IPS-15b (cell line): ENCODE results near the gene TXLNG.
"Not testable (repeated sequence)": the region's sequence is repeated elsewhere in the genome, so short reads cannot be mapped to it uniquely, and the experiment has no call there.

ENCODE experiments used
- H3K27me3 ChIP-seq: one replicate; pipeline ENCODE4 v1.6.1; 2013; ENCODE audit warnings: low read length; ENCODE audit not compliant: control insufficient read depth, insufficient read depth
- H3K36me3 ChIP-seq: one replicate; pipeline ENCODE4 v1.6.1; 2013; ENCODE audit warnings: low read length; ENCODE audit not compliant: control insufficient read depth, insufficient read depth
- H3K4me1 ChIP-seq: one replicate; pipeline ENCODE4 v1.6.1; 2013; ENCODE audit warnings: mild to moderate bottlenecking, low read length; ENCODE audit not compliant: control insufficient read depth, insufficient read depth
- H3K4me3 ChIP-seq: one replicate; pipeline ENCODE4 v1.5.1; 2013; ENCODE audit warnings: low read depth, low read length
- H3K9ac ChIP-seq: one replicate; pipeline ENCODE4 v1.6.1; 2013; ENCODE audit warnings: low read depth, mild to moderate bottlenecking, low read length
- H3K9me3 ChIP-seq: one replicate; pipeline ENCODE4 v1.6.1; 2013; ENCODE audit warnings: mild to moderate bottlenecking, low read length; ENCODE audit not compliant: control insufficient read depth, insufficient read depth

TXLNG gene

GRCh38 chrX:16786139-16786790 is at the start of gene TXLNG:
Gene TXLNG, plus strand, starts transcription at chrX:16786466. Its CDS starts 22 bp downstream, at chrX:16786488.
- Histone ChIP-seq H3K4me3 (peak within 1 kb of the TSS; percentile 85), H3K36me3 (peaks cover 10% of the 10 kb centered on the region), H3K4me1 (no peaks in the 10 kb centered on the region), H3K9me3 (no peaks in the 10 kb centered on the region), H3K27me3 (no peaks in the 10 kb centered on the region), H3K9ac (peak within 1 kb of the TSS; percentile 75)

GRCh38 chrX:16737024-16737423 is 49.2 kb upstream of the TXLNG start:
- H3K36me3 ChIP-seq: peaks cover 33% of the 10 kb centered on the region
- H3K4me3 ChIP-seq: no peak overlapping the region
- no peaks in the 10 kb centered on the region for H3K27me3 ChIP-seq
- H3K4me1 ChIP-seq: no peaks in the 10 kb centered on the region
- no peak overlapping the region for H3K9ac ChIP-seq
- H3K9me3 ChIP-seq: no peaks in the 10 kb centered on the region

- no peaks in the 10 kb centered on the region for H3K9me3 ChIP-seq
- no peak overlapping the region for H3K4me3 ChIP-seq
- H3K9ac ChIP-seq: no peak overlapping the region
- no peaks in the 10 kb centered on the region for H3K27me3 ChIP-seq
- H3K4me1 ChIP-seq: no peaks in the 10 kb centered on the region
- H3K36me3 ChIP-seq: peaks cover 45% of the 10 kb centered on the region
These were observed 46.7 kb upstream of the TXLNG start for GRCh38 chrX:16739574-16739973.

DNA sequence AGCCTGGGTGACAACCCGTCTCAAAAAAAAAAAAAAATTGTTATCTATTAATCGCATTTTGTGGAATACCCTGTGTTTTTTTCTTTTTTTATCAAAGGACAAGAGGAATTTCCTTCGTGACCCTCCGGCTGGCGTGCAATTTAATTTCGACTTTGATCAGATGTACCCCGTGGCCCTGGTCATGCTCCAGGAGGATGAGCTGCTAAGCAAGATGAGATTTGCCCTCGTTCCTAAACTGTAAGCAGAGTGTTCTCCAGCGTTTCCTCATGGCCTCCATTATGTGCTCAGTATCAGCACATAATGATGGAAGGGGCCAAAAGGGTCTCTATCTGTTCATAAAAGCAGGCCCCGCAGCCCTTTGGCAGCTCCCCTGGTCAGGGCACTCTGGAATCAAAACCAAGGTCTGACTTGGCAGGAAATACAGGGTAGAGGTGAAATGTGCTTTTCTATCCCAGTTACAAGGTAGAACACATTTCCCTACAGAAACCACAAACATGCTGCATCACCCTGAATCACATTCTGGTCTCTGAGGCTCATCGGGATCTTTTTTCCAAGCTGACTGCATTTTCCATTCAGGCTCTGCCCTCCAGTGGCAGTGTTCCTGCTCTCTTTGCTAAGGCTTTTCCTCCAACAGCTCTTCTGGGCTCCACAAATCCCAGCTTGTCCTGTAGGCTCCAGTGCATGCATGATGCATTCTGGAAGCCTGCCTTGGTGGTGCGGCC is 42.5 kb upstream of the TXLNG start:
- Histone ChIP-seq H3K27me3 (no peaks in the 10 kb centered on the region), H3K4me3 (no peak overlapping the region), H3K36me3 (peaks cover 43% of the 10 kb centered on the region), H3K4me1 (no peaks in the 10 kb centered on the region), H3K9ac (no peak overlapping the region), H3K9me3 (no peaks in the 10 kb centered on the region)

DNA sequence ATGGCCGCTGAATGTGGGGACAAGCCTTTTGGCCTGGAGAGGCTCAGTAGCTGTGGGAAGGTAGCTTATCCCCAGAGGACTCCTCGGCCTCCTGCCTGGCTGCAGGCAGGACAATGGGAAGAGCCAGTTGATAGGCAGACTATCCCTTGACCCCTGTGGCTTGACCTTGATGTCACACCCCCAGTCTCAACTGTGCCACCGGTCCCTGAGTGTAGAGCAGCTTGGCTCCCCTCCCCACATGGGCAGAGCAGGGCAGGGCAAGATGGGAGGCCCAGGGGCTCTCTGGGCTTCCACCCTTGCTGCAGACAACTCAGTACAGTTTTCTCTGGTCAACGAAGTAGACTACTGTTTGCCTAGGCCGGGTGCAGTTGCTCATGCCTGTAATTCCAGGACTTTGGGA is 41.2 kb upstream of the TXLNG start:
- Histone ChIP-seq H3K9me3 (no peaks in the 10 kb centered on the region), H3K36me3 (peaks cover 48% of the 10 kb centered on the region), H3K4me1 (no peaks in the 10 kb centered on the region), H3K27me3 (no peaks in the 10 kb centered on the region), H3K9ac (no peak overlapping the region), H3K4me3 (no peak overlapping the region)

- no peaks in the 10 kb centered on the region for H3K9me3 ChIP-seq
- peaks cover 51% of the 10 kb centered on the region for H3K36me3 ChIP-seq
- no peak overlapping the region for H3K4me3 ChIP-seq
- H3K27me3 ChIP-seq: no peaks in the 10 kb centered on the region
- no peaks in the 10 kb centered on the region for H3K4me1 ChIP-seq
- H3K9ac ChIP-seq: no peak overlapping the region
These were observed 40.6 kb upstream of the TXLNG start for GRCh38 chrX:16745659-16746058.

- peaks cover 48% of the 10 kb centered on the region for H3K36me3 ChIP-seq
These were observed 37.8 kb upstream of the TXLNG start for GRCh38 chrX:16748425-16748824.

DNA sequence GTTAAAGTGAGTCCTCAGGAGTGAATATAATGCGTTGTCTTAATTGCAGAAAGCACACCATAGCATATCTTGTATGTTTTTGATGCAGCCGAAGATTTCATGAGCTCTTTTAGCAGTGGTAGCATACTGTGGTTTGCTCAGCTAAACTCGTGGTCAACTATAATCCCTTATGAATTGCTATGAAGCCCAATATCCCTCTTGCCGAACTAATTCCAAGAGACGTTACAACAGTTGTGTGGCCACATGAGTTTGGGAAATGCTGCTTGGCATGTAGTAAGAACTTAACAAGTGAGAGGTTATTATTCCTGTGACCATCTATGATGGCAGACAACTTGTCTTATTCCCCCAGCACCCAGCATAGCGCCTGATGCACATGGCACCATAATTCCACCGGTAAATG is 36.1 kb upstream of the TXLNG start:
- Histone ChIP-seq H3K9me3 (no peaks in the 10 kb centered on the region), H3K36me3 (peaks cover 44% of the 10 kb centered on the region), H3K4me3 (no peak overlapping the region), H3K4me1 (no peaks in the 10 kb centered on the region), H3K9ac (no peak overlapping the region), H3K27me3 (no peaks in the 10 kb centered on the region)

More at GRCh38 chrX:16748425-16748824, 37.8 kb upstream of the TXLNG start:
- no peak overlapping the region for H3K4me3 ChIP-seq
- H3K9me3 ChIP-seq: no peaks in the 10 kb centered on the region
- H3K27me3 ChIP-seq: no peaks in the 10 kb centered on the region
- H3K9ac ChIP-seq: no peak overlapping the region
- no peaks in the 10 kb centered on the region for H3K4me1 ChIP-seq

GRCh38 chrX:16754019-16754418 is 32.2 kb upstream of the TXLNG start:
- Histone ChIP-seq H3K27me3 (no peaks in the 10 kb centered on the region), H3K36me3 (peaks cover 40% of the 10 kb centered on the region), H3K9ac (no peak overlapping the region), H3K9me3 (no peaks in the 10 kb centered on the region), H3K4me3 (no peak overlapping the region), H3K4me1 (no peaks in the 10 kb centered on the region)

DNA sequence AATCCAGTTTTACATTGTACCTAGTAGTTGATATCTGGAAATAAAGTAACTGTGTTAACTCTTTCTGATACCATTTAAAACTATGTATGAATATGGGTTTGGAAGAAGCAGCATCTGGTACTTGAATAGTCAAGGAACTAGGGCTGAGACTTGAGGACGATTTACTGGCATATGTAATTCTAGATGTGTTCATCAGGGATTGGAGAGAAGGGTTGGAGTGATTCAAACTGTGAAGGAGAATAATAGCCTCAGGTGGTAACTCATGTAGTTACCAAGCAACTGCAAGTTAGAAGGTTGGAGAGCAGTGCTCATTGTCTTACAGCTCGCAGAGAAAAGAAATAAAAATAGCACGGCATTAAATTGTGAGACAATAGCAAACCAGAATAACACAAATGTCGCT is 29.5 kb upstream of the TXLNG start:
- Histone ChIP-seq H3K4me3 (no peak overlapping the region), H3K36me3 (peaks cover 31% of the 10 kb centered on the region), H3K4me1 (no peaks in the 10 kb centered on the region), H3K27me3 (no peaks in the 10 kb centered on the region), H3K9me3 (no peaks in the 10 kb centered on the region), H3K9ac (no peak overlapping the region)

DNA sequence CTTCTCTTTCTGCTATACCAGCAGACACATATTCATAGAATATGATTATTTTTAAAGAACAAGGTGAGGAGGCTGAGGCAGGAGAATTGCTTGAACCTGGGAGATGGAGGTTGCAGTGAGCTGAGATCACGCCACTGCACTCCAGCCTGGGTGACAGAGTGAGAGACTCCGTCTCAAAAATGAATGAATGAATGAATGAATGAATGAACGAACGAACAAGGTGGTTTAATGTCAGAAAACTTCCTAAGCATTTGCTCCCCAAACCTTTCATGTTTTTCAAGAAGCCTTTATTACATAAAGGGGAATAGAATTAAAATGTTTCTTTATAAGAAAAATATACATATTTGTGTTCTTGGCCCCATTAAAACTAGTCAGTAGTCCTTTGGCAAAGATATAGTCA is 24.8 kb upstream of the TXLNG start:
- not testable (repeated sequence) for H3K4me1 ChIP-seq, H3K4me3 ChIP-seq, H3K27me3 ChIP-seq, H3K9me3 ChIP-seq, H3K9ac ChIP-seq
- peaks cover 11% of the 10 kb centered on the region for H3K36me3 ChIP-seq

DNA sequence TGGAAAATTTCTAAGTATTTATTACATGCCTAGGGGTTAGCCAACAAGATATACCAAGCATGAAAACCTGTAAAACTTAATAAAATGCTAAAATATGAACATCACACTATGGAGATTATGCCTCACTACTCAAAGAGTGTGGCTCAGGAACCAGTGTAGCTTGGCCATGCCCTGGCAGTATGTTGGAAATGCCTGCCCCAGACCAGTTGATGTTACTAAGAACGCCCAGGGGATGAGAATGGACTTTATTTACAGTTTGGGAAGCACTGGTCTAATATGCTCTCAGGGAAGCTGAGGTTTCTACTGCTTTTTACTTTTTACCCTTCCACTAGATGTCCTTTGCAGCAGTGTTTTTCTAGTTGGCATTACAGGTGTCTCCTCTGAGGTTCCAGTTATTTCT is 23.7 kb upstream of the TXLNG start:
- no peaks in the 10 kb centered on the region for H3K27me3 ChIP-seq
- H3K4me3 ChIP-seq: no peak overlapping the region
- no peaks in the 10 kb centered on the region for H3K4me1 ChIP-seq
- peaks cover 11% of the 10 kb centered on the region for H3K36me3 ChIP-seq
- no peaks in the 10 kb centered on the region for H3K9me3 ChIP-seq
- no peak overlapping the region for H3K9ac ChIP-seq
